Measurements from ENCODE around the gene NAT16.

Gene NAT16

GRCh38 chr7:101170617-101171441 lies 9.3 kb downstream of the NAT16 start:
- DNase-seq (ENCODE audit: low read depth): no peak

GRCh38 chr7:101169838-101170551 lies 10.1 kb downstream of the NAT16 start:
- peak; percentile 69 for DNase-seq (ENCODE audit: low read depth)

GRCh38 chr7:101169110-101169837 lies 10.8 kb downstream of the NAT16 start:
- DNase-seq (ENCODE audit: low read depth): no peak

- DNase-seq (ENCODE audit: low read depth): no peak
Observed at GRCh38 chr7:101168412-101169049, 11.6 kb downstream of the NAT16 start.

GRCh38 chr7:101167645-101168411 lies 12.3 kb downstream of the NAT16 start:
- DNase-seq (ENCODE audit: low read depth): no peak

- DNase-seq (ENCODE audit: low read depth): no peak
Observed at GRCh38 chr7:101166909-101167644, 13.0 kb downstream of the NAT16 start.

- DNase-seq (ENCODE audit: low read depth): no peak
Observed at GRCh38 chr7:101166648-101166908, 13.5 kb downstream of the NAT16 start.

GRCh38 chr7:101165958-101166647 lies 14.0 kb downstream of the NAT16 start:
- no peak for DNase-seq (ENCODE audit: low read depth)

GRCh38 chr7:101165075-101165957 lies 14.8 kb downstream of the NAT16 start, which contains the start of gene VGF:
VGF (minus strand) TSS chr7:101165569; CDS start chr7:101164843, 726 bp downstream.
- DNase-seq (ENCODE audit: low read depth): peak; percentile 88

- no peak for DNase-seq (ENCODE audit: low read depth)
Observed at GRCh38 chr7:101164071-101164840, 15.8 kb downstream of the NAT16 start.

GRCh38 chr7:101163279-101164070 lies 16.6 kb downstream of the NAT16 start:
- DNase-seq (ENCODE audit: low read depth): no peak

GRCh38 chr7:101162551-101163278 lies 17.4 kb downstream of the NAT16 start:
- no peak for DNase-seq (ENCODE audit: low read depth)

GRCh38 chr7:101161692-101162471 lies 18.2 kb downstream of the NAT16 start:
- DNase-seq (ENCODE audit: low read depth): no peak

- DNase-seq (ENCODE audit: low read depth): no peak
Observed at GRCh38 chr7:101160910-101161309, 19.2 kb downstream of the NAT16 start.

- no peak for DNase-seq (ENCODE audit: low read depth)
Observed at GRCh38 chr7:101159696-101160674, 20.1 kb downstream of the NAT16 start.

Measured in stimulated activated CD8-positive, alpha-beta memory T cell treated with anti-CD3 and anti-CD28 coated beads, Interleukin-15, amount 100 ng/mL, for 24 hours (primary cell).